HG03066 (cell line): ENCODE results near the gene OGFOD2.

Experiments
- ATAC-seq: cut with Tn5 transposase; IDR thresholded peaks from one replicate; pipeline ENCODE4 v1.9.1; 2021; ENCODE audit warnings: low read depth; ENCODE audit not compliant: unreplicated experiment

The OGFOD2 gene

DNA sequence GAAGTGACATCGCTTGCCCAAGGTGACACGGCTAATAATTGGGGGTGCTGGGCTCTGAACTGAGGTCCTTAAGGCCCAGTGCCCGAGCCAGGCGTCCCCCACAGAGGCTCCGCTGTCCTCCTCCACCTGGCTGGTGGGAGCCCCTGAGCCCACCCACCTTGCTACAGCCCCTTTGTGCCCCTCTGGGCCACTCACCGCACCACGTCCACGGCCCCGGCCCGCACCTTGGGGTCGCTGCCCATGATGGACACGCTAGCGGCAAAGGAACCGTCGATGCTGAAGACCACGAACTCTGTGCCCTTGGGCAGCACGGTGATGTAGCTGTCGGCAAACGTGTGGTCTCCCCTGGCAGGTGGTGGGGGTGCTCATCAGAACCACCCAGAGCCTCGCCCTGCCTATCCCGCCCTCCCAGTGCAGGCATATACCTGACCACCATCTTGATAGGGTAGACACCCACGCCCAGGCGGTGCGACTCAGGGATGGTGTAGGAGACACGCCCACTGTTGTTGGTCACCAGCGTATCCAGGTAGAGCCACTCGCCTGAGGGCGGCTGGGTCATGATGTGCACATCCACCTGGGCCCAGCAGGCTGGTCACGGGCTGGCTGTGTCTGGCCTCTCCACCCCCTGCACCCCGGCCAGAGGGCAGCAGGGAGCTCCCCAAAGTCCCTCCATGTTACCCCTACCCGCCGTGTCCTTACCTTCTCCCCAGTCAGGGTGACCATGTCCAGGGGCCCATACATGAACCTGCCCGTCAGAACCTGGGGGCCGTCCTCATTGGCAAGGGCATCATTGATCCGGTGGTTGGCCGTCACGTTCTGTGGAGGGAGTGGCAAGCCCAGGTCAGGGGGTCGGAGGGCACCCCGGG lies 12.3 kb downstream of the OGFOD2 start:
- ATAC-seq: no peak

DNA sequence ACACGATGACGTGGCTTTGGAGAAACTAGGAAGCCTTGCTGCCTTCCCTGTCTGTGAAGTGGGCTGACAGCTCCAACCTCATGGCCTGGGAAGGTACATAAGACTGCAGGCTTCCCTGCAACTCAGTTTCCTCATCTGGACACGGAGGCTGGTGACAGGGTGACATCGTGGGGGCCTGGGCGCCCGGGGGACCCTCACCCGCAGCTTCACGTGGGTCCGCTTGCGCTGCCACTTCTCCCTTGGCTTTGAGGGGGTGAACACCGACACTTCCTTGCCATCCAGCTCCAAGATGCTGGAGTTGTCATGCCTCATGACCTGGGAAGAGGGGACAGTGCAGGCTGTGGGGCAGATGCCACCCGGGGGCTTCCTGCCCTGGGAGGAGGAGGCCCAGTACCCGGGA lies 13.0 kb downstream of the OGFOD2 start:
- ATAC-seq: no peak

GRCh38 chr12:122988612-122989212 lies 13.7 kb downstream of the OGFOD2 start:
- no peak for ATAC-seq

GRCh38 chr12:122989225-122989839 lies 14.3 kb downstream of the OGFOD2 start:
- ATAC-seq: no peak

DNA sequence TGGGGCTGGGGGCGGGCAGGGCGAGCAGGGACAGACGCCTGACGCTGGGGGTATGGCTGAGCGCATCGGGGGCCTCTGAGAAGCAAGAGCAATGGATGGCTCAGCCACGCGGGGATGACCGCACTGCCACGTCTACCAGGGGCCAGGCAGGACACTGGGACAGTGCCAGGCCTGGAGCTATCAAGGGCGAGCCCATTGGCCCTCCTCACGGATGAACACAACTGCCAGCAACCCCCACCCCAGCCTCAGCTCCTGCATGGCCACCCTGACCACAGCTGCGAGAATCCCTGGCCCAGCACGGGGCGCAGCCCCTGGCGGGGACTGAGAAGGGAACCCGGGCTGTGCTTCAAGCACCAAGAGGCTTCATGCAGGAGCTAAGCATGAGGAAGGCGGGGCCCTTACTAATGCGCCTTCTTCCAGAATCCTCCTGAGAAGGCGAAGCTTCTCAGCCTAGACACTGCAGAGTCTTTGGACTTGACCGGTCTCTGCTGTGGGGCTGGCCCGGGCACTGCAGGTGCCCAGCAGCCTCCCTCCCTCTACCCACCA lies 14.9 kb downstream of the OGFOD2 start:
- no peak for ATAC-seq

DNA sequence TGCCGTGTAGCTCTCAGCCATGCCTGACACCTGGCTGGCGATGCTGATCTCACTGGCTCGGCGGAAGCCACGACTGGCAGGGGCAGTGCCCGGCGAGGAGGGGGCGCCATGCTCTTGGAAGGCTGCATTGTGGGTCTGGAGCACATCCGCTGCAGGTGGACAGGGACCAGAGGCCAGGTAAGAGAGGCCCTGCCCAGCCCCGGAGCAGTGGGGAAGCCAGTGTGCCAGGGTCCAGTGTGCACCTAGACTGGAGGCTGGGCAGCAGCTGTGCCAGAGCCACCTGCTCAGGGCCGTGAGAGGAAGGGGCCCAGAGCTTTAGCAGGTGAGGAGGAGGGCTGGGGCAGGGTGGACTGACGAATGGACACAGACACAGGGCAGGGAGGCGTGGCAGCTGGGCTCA lies 15.5 kb downstream of the OGFOD2 start:
- ATAC-seq: no peak

GRCh38 chr12:122990961-122991622 lies 16.0 kb downstream of the OGFOD2 start:
- no peak for ATAC-seq

DNA sequence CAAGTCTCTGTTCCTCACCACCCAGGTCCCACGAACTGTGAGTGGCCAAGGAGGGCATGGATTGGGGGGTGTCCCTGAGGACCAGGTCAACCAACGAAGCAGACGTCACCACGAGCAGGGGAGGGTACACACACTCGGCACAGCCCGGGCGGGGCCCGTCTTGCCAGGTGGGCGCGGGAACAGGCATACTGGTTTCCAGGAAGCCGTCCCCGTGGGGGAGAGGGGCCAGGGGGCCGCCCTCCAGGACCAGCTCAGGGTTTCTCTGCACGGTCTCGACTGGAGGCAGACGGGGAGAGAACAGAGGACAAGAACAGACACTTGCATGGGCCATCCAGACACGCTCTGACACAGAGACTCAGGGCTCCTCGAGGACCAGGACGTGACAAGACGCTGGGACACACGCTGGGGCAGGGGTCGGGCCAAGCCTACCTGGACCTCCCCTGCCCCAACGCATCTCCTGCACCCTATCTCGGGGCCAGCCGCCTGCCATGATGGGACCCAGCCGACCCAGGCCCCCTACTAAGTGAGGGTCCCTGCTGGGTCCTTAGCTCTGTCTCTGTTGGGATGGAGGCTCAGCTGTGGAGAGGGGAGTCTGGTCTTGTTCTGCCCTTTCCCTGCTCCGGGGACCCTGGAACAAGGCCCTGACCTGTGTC lies 16.7 kb downstream of the OGFOD2 start:
- ATAC-seq: no peak

DNA sequence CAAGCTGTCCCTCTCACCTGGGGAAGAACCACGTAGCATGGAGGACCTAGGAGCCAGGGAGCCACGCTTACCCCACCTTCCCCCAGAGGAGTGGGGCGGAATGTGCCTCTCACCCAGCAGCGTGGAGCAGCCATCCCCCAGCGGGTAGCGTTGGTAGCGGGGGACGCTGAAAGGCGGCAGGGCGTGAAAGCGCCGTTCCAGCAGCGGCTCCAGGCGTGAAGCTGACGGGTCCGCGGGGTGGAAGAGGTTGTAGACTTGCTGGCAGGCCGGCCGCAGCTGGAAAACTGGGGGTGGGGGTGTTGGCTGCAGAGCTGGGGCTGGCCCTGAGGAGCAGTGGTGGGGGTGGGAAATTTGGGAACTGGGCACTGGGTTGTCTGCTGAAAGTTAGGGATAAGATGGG lies 17.3 kb downstream of the OGFOD2 start:
- no peak for ATAC-seq

DNA sequence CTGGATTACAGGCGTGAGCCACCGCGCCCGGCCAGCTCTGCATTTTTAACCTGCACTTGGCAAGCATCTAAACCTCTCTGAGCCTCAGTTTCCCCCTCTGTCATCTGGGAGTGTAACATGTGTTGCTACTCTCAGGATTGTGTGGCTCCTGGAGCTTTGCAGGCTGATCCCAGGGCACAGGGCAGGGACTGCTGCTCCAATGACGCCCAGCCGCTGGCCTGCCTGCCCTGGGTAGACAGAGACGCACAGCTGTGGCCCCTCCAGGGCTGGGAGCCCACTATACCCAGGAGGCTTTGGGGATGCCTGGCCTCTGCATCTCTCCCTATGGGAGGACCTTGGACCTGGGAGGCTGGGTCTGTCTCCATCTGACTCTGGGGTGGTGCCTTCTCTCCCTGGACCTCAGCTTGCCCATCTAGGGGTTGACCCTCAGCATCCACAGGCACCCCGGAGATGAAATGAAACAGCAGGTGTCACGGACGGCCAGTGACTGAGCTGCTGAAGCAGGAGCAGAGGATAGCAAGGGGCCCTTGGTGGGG lies 19.2 kb downstream of the OGFOD2 start:
- no peak for ATAC-seq

DNA sequence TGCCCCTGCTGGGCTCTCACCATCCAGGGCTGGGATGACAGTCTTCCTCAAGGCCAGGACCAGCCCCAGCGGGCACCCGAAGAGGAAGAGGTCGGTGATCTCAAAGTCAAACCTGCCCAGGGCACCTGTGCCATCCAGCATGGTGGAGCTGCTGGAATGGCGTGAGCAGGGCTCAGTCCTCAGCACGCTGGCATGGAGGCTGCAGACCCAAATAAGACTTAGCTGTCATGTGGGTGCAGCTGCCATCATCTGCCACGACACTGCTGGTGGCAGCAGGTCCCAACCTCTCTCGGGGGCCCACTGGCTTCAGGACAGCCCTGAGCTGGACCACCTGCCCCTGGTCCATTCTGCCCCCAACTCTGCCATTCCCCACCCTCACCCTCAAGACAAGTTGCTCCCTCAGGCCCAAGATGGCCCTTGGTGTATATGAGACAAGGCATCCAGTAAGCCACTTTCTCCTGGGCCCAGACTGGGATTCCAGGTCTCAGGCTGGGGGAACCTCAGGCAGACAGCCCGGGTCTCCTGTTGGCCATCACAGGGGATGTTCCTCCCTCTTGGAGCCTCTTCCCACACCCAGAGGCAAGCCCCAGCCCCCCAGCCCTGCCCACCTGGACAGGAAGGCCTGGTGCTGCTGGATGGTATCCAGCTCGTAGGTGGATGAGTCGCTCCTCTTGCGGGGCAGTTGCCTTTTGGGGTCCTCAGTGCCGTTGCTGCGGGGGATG lies 19.9 kb downstream of the OGFOD2 start:
- no peak for ATAC-seq

DNA sequence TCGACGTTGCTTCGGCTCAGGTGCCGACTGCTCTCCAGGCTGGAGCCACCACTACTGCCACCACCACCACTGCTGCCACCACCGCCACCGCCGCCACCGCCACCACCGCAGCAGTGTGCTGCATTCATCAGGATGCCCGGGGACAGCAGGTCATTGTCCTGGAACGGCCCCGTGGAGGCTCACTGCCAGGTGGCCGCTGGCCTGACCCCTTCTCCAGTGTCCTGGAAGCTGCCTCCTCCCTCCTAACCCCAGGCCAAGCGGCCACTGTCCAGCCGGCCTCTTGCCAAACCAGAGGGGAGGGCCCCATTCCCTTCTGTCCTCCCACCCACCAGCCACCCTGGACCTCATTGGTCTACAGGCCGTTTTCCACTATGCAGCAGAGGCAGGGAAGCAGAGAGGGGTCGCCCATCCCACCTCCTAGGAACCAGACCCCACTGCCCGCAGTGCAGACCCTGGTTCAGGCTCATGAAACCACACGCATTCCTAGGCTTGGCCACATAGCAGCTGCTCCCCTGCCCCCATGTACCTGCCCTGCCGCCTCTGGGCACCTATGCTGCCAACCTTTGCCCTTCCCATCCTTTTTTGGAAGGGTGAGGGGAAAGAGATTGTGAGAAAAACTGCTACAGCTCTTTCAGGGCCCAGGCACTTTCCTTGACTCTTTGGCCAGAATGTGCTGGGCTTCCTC lies 20.6 kb downstream of the OGFOD2 start:
- ATAC-seq: no peak

GRCh38 chr12:122996188-122996601 lies 21.2 kb downstream of the OGFOD2 start:
- no peak for ATAC-seq

GRCh38 chr12:122996621-122997342 lies 21.7 kb downstream of the OGFOD2 start:
- no peak for ATAC-seq

- ATAC-seq: no peak
Observed at GRCh38 chr12:122997343-122998250, 22.6 kb downstream of the OGFOD2 start.

DNA sequence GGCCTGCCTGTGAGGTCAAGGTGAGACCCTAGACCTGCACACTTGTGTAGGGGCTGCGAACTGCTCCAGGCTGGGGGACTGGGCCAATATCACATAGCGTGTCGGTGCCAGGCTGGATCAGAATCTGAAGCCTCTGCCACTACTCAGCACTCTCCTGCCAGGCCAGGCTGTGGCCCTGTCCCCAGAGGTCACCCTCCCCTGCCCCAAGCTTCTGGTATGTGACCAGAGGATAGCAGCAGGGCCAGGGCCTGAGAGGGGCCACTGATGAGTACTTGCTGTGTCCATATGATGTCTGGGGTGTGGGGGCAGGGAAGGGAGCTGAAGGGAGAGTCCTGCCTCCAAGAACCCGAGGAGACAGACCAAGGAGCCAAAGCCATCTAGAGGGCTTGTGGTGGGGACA lies 23.3 kb downstream of the OGFOD2 start:
- no peak for ATAC-seq

DNA sequence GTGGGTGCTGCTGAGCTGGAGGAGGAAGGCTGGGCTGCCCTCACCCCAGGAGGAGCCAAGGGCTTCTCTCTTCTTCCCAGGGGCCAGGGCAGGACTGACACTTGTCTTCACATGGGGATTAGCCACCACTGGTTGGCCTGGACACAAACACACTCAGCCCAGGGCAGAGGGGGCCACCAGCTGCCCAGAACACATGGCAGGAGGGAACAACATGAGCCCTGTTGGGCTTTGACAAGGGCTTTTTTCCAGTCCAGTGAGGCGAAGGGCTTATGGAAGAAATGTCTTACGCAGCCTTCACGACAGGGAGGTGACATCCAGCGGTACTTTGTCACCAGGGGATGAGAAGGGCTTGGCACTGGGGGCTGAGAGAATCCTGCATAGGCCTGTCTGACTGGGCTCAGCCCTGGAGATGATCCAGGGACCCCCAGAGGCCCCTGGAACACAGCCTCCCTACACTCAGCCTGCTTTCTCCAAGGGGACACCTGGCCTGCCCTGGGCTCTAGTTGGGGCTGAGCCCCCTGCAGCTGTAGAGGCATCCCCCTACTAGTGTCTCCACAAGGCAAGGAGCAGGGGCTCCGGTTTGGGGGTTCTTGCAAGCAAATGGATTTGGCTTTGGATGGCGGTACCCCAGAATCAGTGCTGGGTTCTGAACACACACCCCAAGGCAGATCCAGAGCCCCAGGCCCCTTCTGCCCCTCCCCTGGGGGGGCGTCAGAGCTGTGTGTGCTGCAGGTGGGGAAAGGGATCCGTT lies 24.3 kb downstream of the OGFOD2 start:
- ATAC-seq: no peak
